IPS DF 6.9 (cell line): Measurements from ENCODE around the gene TRIM77.
"Not testable (repeated sequence)": the region's sequence is repeated elsewhere in the genome, so short reads cannot be mapped to it uniquely, and the experiment has no call there.

Experiments used
- DNase-seq: peaks from one replicate; pipeline ENCODE4 v3.0.0-alpha.2; 2013; ENCODE audit warnings: low read depth, low spot score
- H3K27ac ChIP-seq: one replicate; pipeline ENCODE4 v1.5.1; 2013; ENCODE audit warnings: low read length, control low read depth
- H3K27me3 ChIP-seq: 2 replicates; pipeline ENCODE4 v1.6.1; 2013; ENCODE audit warnings: mild to moderate bottlenecking, low read length; ENCODE audit not compliant: control insufficient read depth, insufficient read depth
- H3K36me3 ChIP-seq: 2 replicates; pipeline ENCODE4 v1.6.1; 2013; ENCODE audit warnings: low read length; ENCODE audit not compliant: control insufficient read depth, insufficient read depth
- H3K4me1 ChIP-seq: 2 replicates; pipeline ENCODE4 v1.6.1; 2013; ENCODE audit warnings: low read length; ENCODE audit not compliant: control insufficient read depth, insufficient read depth
- H3K4me3 ChIP-seq: 2 replicates; pipeline ENCODE4 v1.5.1; 2013; ENCODE audit warnings: mild to moderate bottlenecking, low read length
- H3K9me3 ChIP-seq: 2 replicates; pipeline ENCODE4 v1.6.1; 2013; ENCODE audit warnings: low read length, inconsistent platforms; ENCODE audit not compliant: control insufficient read depth, insufficient read depth
- WGBS: extraction: QIAGEN DNeasy Blood & Tissue Kit; methylation state at CpG from one replicate; pipeline ENCODE4 v1.1.7; 2013; ENCODE audit warnings: mixed read lengths, missing lambda C conversion rate; ENCODE audit not compliant: insufficient read length, insufficient coverage; 5-methylcytosine and 5-hydroxymethylcytosine counted together

Gene TRIM77, protein sequence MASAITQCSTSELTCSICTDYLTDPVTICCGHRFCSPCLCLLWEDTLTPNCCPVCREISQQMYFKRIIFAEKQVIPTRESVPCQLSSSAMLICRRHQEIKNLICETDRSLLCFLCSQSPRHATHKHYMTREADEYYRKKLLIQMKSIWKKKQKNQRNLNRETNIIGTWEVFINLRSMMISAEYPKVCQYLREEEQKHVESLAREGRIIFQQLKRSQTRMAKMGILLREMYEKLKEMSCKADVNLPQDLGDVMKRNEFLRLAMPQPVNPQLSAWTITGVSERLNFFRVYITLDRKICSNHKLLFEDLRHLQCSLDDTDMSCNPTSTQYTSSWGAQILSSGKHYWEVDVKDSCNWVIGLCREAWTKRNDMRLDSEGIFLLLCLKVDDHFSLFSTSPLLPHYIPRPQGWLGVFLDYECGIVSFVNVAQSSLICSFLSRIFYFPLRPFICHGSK

DNA sequence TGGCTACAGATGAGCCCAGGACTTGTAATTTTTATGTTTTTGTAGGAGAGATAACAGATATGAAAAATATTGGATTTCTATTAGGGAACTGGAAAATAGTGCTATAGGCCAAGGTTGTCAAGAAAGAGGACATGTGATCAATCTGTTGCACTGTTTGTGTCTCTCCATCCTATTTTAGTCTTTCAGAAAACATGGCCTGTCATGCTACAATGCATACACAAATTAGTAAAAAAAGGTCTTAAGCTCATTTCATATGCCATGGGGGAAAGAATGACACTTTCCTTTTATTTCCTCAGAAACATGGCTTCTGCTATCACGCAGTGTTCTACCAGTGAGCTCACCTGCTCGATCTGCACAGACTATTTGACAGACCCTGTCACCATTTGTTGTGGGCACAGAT, at the start of gene TRIM77:
TSS of gene TRIM77 (plus strand) at position 301 of the 400 bp plus-strand sequence. CDS start at position 301, 0 bp downstream.
- H3K27me3 ChIP-seq, H3K36me3 ChIP-seq, H3K4me1 ChIP-seq, H3K27ac ChIP-seq, H3K9me3 ChIP-seq, H3K4me3 ChIP-seq, DNase-seq: not testable (repeated sequence)
- WGBS, result no CpG with 5 or more reads among the region's 2 CpGs

DNA sequence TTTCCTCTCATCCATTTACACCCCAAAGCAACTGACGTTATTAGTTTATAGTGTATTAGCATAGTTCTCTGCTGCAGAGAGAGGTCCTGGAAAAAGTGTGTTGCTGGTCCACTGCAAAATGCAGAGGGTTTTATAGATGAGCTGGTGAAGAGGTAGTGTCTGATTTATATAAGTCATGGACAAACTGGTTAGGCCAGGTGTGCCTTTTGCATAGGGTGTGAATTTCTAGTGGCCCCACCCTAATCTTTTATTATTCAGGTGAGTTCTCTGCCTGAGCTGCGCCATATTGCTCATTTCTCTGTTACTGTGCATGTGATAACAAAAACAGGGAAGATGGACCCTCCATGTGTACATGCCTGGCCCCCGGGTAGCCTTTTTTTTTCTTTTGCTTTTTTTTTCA, 43.1 kb upstream of the TRIM77 start:
- H3K9me3 ChIP-seq, result no peaks in the 10 kb centered on the region
- no peak overlapping the region for H3K27ac ChIP-seq
- no peak overlapping the region for H3K4me3 ChIP-seq
- no peaks in the 10 kb centered on the region for H3K4me1 ChIP-seq
- DNase-seq, result no peak
- no CpG with 5 or more reads among the region's 3 CpGs for WGBS
- no peaks in the 10 kb centered on the region for H3K36me3 ChIP-seq
- no peaks in the 10 kb centered on the region for H3K27me3 ChIP-seq

DNA sequence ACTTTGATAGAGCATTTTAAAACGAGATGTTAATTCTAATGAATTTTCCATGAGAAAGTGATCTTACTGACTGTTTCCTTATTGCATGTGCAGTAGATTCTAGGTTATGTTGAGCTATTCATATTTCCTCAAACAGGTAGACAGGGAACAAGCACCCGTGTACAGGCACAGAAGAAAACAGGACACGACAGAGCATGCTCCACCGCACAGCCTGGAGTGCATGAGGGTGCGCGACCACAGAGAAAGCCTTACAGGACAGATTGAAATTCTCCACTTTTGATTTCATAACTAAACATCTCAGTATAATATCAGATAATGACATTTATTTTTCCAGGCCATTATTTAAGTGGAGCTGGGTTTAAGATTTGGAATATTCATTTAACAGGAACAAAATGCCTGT, 41.9 kb upstream of the TRIM77 start:
- H3K4me3 ChIP-seq, H3K36me3 ChIP-seq, H3K27me3 ChIP-seq, DNase-seq, H3K4me1 ChIP-seq, H3K9me3 ChIP-seq, H3K27ac ChIP-seq: not testable (repeated sequence)
- whole genome bisulfite sequencing, result no CpG with 5 or more reads among the region's 6 CpGs

DNA sequence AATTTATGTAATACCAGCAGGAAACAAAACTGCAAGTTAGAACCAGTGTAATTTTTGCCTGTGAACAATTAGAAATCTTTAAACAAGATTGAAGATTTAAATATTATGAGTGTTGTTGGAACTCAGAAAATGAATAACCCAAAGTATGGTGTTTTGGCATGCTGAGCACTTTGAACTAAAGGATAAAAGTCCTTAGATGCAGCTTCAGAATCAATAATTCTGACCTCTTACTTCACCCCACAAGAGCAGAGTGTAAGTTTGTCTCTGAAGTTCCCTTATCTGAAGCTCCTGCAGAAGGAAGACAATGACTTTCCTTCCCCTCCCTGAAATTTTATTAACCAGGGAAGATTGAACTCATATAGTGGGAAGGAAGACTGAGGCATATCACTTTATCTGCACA, 40.5 kb upstream of the TRIM77 start:
- H3K4me3 ChIP-seq, DNase-seq, H3K9me3 ChIP-seq, H3K27me3 ChIP-seq, H3K36me3 ChIP-seq, H3K27ac ChIP-seq, H3K4me1 ChIP-seq: not testable (repeated sequence)

DNA sequence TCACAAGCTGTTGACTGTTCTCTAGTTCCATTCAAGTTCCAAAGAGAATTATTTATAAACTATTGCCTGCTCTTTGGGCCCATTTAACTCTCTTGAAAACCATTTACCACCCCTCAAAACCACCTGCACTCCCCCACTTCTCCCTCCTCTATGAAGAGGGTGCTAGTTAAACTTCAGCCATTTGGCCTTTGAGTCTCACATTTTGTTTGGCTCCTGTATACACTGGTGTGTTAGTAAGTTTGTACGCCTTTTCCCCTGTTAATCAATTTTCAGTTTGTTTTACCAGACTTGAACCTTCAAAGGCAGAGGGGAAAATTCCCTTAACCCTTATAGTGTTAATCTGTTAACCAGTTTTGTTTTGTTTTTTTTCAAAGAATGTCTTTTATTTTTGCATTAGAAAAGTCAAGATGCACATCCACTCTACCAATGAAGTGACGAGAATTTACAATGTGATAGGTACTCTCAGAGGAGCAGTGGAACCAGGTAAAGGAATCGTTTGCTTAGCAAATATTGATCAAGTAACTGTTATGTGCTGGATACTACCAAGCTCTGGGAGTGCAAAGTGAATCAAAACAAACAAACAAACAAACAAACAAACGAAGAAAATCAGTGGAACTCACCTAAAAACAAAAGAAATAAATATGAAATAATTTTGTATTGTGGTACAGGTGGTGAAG, 40.0 kb upstream of the TRIM77 start:
- not testable (repeated sequence) for DNase-seq, H3K36me3 ChIP-seq, H3K27ac ChIP-seq, H3K4me3 ChIP-seq, H3K9me3 ChIP-seq, H3K27me3 ChIP-seq, H3K4me1 ChIP-seq
- no CpG with 5 or more reads among the region's 4 CpGs for WGBS

DNA sequence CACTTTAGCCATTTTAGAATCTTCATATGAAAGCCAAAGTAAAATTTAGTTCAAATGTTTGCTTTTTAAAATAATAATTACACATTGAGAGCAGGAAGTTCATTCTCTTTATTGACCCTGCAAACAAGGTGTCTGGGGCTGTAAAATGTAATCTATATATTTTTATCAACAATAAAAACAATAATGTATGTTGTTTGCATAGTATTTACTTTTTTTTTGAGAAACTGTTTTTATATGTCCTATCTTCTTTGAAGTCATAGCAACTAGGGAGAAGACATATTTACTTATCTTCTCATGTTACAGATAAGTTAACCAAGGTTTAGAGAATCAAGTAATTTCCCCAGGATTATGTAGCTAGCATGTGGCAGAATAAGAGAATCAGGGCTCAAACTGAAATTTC, 37.6 kb upstream of the TRIM77 start:
- H3K36me3 ChIP-seq, H3K4me3 ChIP-seq, H3K9me3 ChIP-seq, H3K27ac ChIP-seq, DNase-seq, H3K27me3 ChIP-seq, H3K4me1 ChIP-seq: not testable (repeated sequence)

DNA sequence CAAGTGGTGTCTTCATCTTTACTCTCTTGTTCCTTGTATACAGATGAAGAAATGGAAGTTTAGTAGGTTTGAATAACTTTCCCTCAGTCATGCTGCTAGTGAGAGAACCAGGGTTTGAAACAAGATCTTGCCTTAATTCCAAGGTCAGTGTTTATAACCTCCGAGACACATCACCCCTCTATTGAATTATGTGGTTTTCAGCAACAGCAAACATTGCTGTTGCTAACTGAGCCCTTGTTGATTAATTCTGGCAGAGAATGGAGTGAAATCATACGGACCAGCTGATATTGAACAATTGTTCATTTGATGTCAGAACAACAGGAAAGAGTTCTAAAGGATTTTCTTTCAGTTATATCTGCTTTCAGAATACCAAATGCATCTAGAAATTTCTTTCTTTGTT, 36.7 kb upstream of the TRIM77 start:
- DNase-seq, H3K9me3 ChIP-seq, H3K36me3 ChIP-seq, H3K27ac ChIP-seq, H3K27me3 ChIP-seq, H3K4me3 ChIP-seq, H3K4me1 ChIP-seq: not testable (repeated sequence)
- no CpG with 5 or more reads among the region's 2 CpGs for WGBS

DNA sequence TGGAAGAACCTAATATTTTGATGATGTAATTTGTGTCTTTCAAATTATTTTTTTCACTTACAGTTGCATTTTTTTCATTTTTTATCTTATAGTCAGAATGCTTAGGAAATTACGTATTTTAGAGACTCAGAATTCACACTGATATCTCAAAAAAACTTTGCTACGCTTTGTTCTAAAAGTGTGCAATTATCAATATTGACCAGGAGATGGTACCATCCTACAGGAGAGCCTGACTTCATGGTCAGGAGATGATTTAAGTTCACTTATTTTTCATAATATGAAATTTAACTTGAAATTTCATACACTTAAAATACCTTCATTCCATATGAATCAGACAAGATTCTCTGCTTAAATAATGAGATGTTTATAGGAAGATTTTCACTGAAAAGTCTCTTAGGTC, 34.7 kb upstream of the TRIM77 start:
- not testable (repeated sequence) for H3K9me3 ChIP-seq, H3K4me3 ChIP-seq, H3K27ac ChIP-seq, H3K27me3 ChIP-seq, H3K4me1 ChIP-seq, H3K36me3 ChIP-seq, DNase-seq
- WGBS, result no CpG with 5 or more reads among the region's 2 CpGs

DNA sequence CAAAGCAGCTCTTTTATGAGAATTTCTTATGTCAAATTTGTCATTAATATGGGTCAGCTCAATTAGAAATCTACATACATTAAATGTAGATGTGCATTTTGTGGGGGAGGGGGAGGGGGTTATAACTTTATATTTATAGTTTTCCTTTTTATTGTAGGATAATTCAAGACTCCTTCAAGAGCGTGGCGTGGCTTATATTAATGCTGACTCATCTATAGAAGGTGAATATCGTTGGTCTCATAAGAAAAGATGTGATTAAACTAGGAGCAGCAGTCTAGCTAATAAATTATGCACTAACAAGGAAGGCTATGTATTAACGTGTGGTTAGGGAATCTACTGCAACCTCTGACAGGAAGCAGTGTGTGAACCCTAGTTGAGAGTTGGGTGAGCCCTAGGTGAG, 34.2 kb upstream of the TRIM77 start:
- H3K4me3 ChIP-seq, H3K27ac ChIP-seq, H3K27me3 ChIP-seq, H3K4me1 ChIP-seq, H3K36me3 ChIP-seq, DNase-seq, H3K9me3 ChIP-seq: not testable (repeated sequence)
- WGBS, result no CpG with 5 or more reads among the region's 4 CpGs

DNA sequence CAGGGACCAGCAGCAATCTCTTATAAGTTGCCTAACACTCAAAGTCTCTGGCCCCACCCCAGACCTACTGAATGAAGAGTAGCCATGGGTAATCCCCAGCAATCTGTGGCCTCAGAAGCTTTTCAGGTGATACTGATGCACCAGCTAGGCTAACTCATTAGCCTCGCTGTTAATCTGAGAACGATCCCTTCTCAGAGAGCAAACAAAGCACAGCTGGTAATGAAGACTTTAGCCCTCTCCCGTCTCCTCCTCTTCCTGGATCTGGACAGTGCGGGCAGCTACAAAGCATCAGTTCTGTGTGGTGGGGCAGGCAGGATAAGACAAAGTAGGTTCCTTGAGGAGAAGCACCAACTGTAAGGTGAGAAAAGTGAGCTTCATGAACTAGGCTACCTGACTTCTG, 3.0 kb upstream of the TRIM77 start:
- H3K9me3 ChIP-seq, DNase-seq, H3K36me3 ChIP-seq, H3K4me1 ChIP-seq, H3K27ac ChIP-seq, H3K4me3 ChIP-seq, H3K27me3 ChIP-seq: not testable (repeated sequence)
- WGBS, result no CpG with 5 or more reads among the region's 4 CpGs
